ENCODE measurements around the gene UBD. TPM values are rescaled to one million over a fixed set of nuclear protein-coding genes. Genes with fewer than 3 reads are reported as not detected.

Gene UBD
- total RNA-seq, 2 experiments from 2014 or later: 0.31 TPM; not detected in 1

DNA sequence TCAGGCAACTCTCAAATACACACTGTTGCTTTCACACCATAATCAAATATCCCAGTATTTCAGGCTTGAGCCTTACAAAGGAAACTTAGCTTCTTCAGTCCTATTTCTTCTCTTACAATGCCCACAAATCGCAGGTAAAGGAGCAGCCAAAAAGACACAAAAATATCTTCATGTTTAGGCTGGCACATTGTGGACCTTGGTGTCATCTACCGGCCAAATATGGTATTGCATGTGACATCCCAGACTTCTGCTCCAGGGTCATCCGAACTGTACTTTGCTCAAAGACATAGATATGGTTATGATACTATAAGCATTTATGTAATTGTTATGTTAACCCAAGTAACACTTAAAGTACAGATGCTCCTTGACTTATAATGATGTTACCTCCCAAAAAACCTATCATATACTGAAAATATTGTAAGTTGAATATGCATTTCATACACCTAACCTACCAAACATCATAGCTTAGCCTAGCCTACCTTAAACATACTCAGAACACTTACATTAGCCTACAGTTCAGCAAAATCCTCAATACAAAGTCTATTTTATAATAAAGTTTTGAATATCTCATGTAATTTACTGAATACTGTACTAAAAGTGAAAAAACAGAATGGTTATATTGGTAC, 30.0 kb upstream of the UBD start:
- H3K36me3 Mint-ChIP-seq (ENCODE audit: low read depth): no peaks in the 10 kb centered on the region
- H3K4me1 Mint-ChIP-seq (ENCODE audit: low read depth): no peaks in the 10 kb centered on the region
- intact Hi-C loops (cut with micrococcal nuclease): loop anchor here (1.0 to 2.0 kb wide), 4 partner anchors 213 to 903 kb away; no protein-coding TSS in a partner anchor
- H3K27ac Mint-ChIP-seq: no peak overlapping the region
- H3K9me3 Mint-ChIP-seq: no peaks in the 10 kb centered on the region
- CTCF ChIA-PET: interaction anchor here (1.0 to 1.5 kb wide), 5 partner anchors 10 to 322 kb away, joined by 3 to 4 read pairs (median 3); no protein-coding TSS in a partner anchor
- DNase-seq: peak; percentile 74
- no peak overlapping the region for H3K4me3 Mint-ChIP-seq
- H3K27me3 Mint-ChIP-seq (ENCODE audit: low read depth): peaks cover 9% of the 10 kb centered on the region

GRCh38 chr6:29584821-29585220, 25.3 kb upstream of the UBD start, which contains the start of gene OR2H2:
Gene OR2H2, plus strand, starts transcription at chr6:29585121. Its CDS starts 2,824 bp downstream, at chr6:29587945.
- no peak for DNase-seq
- intact Hi-C loops (cut with micrococcal nuclease): no loop called here
- no peaks in the 10 kb centered on the region for H3K9me3 Mint-ChIP-seq
- H3K36me3 Mint-ChIP-seq (ENCODE audit: low read depth): no peaks in the 10 kb centered on the region
- H3K4me1 Mint-ChIP-seq (ENCODE audit: low read depth): no peaks in the 10 kb centered on the region
- no peak within 1 kb of the TSS for H3K27ac Mint-ChIP-seq
- CTCF ChIA-PET: no interaction called here
- peaks cover 10% of the 10 kb centered on the region for H3K27me3 Mint-ChIP-seq (ENCODE audit: low read depth)
- no peak within 1 kb of the TSS for H3K4me3 Mint-ChIP-seq

- intact Hi-C loops (cut with micrococcal nuclease): no loop called here
- H3K27ac Mint-ChIP-seq: no peak overlapping the region
- no peaks in the 10 kb centered on the region for H3K4me1 Mint-ChIP-seq (ENCODE audit: low read depth)
- peaks cover 27% of the 10 kb centered on the region for H3K27me3 Mint-ChIP-seq (ENCODE audit: low read depth)
- H3K9me3 Mint-ChIP-seq: no peaks in the 10 kb centered on the region
- no peak overlapping the region for H3K4me3 Mint-ChIP-seq
- no peak for DNase-seq
- no peaks in the 10 kb centered on the region for H3K36me3 Mint-ChIP-seq (ENCODE audit: low read depth)
- CTCF ChIA-PET: interaction anchor here (1.2 to 1.4 kb wide), 2 partner anchors 9 to 76 kb away, joined by 3 to 4 read pairs; no protein-coding TSS in a partner anchor
Measured at GRCh38 chr6:29577544-29577943, 18.0 kb upstream of the UBD start.

DNA sequence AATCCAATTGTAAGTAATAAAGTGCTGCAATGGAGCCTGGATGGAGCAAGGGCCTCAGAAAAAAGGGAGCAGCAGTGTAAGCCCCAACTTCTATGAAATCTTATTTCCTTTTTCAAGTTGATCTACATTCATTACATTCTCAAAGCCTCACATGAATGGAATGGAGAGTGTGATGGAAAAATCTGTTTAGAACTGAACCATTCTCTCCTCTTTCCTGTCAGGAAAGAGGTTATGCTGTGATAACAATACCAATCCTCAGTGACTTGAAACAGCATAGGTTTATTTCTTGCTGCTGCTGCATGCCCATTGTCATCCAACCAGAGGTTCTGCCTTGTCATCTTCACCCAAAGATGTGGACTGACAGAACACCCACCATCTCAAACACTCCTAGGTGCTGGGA, 16.5 kb upstream of the UBD start:
- no peaks in the 10 kb centered on the region for H3K4me1 Mint-ChIP-seq (ENCODE audit: low read depth)
- CTCF ChIA-PET: no interaction called here
- peaks cover 33% of the 10 kb centered on the region for H3K27me3 Mint-ChIP-seq (ENCODE audit: low read depth)

DNA sequence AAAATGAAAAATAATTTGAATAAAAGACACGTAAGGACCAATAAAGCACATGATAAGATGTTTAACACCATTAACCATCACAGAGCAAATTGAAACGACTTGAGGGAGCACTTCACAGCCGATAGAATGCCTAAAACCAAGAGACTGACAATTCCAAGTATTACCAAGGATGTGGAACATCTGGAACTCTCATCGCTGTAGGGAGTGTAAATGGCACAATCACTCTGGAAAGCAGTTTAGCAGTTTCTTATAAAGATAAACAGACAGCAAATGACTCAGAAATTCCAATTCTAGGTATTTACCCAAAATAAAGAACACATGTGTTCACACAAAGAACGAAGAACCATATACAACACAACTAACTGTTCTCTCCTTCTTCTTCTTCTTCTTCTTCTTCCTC, 8.5 kb upstream of the UBD start:
- DNase-seq: no peak
- Mint-ChIP-seq H3K27me3 (ENCODE audit: low read depth) (peaks cover 35% of the 10 kb centered on the region), H3K4me3 (no peak overlapping the region), H3K36me3 (ENCODE audit: low read depth) (no peaks in the 10 kb centered on the region), H3K4me1 (ENCODE audit: low read depth) (peaks cover 7% of the 10 kb centered on the region), H3K9me3 (no peaks in the 10 kb centered on the region), H3K27ac (no peak overlapping the region)
- CTCF ChIA-PET: no interaction called here
- intact Hi-C loops (cut with micrococcal nuclease): no loop called here

More for the DNA sequence above, 16.5 kb upstream of the UBD start:
- Mint-ChIP-seq H3K9me3 (no peaks in the 10 kb centered on the region), H3K4me3 (no peak overlapping the region), H3K36me3 (ENCODE audit: low read depth) (no peaks in the 10 kb centered on the region), H3K27ac (no peak overlapping the region)
- intact Hi-C loops (cut with micrococcal nuclease): no loop called here
- no peak for DNase-seq

DNA sequence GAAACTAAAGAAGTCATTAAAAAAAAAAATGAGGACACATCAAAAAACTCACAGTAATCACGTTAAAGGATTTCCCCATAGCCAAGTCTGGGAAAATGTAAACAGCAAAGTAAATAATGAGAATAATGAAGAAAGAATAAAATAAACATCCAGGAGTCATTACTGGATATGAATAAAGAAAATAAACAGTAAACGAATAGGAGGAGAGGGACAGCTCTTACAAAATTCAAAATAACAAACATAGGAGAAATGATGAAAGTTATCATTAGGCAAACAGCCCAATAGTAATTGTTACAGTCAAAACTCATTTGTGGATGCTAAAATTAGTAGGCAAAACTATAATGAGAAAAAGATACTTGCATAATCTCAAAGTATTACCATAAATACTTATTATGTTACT, 8.0 kb upstream of the UBD start:
- Mint-ChIP-seq H3K9me3 (no peaks in the 10 kb centered on the region), H3K27me3 (ENCODE audit: low read depth) (peaks cover 39% of the 10 kb centered on the region), H3K4me3 (no peak overlapping the region), H3K27ac (no peak overlapping the region), H3K4me1 (ENCODE audit: low read depth) (peaks cover 8% of the 10 kb centered on the region), H3K36me3 (ENCODE audit: low read depth) (no peaks in the 10 kb centered on the region)
- no peak for DNase-seq
- intact Hi-C loops (cut with micrococcal nuclease): no loop called here
- CTCF ChIA-PET: no interaction called here

- no peak overlapping the region for H3K27ac Mint-ChIP-seq
- DNase-seq: no peak
- intact Hi-C loops (cut with micrococcal nuclease): no loop called here
- CTCF ChIA-PET: no interaction called here
- H3K27me3 Mint-ChIP-seq (ENCODE audit: low read depth): peaks cover 37% of the 10 kb centered on the region
- H3K4me1 Mint-ChIP-seq (ENCODE audit: low read depth): peaks cover 8% of the 10 kb centered on the region
- no peaks in the 10 kb centered on the region for H3K36me3 Mint-ChIP-seq (ENCODE audit: low read depth)
- H3K4me3 Mint-ChIP-seq: no peak overlapping the region
- H3K9me3 Mint-ChIP-seq: no peaks in the 10 kb centered on the region
Measured at GRCh38 chr6:29566856-29567255, 7.3 kb upstream of the UBD start.

DNA sequence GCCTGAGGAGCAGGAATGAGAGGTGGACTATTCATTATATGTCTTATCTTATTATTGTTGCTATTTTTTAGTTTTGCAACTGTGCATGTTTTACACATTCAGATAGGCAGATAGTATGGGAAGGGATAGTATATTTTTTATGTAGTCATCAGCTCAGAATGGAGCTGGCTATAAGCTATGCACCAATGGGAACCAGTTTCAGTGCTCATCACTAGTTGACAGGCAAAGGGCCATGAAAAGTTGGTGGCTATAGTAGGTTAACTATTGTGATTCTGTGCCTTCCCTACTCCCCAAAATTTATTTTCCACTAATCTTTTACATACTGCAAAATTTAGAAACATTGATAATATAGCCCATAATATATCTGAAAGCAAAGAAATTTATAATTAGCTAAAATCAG, 5.3 kb upstream of the UBD start:
- no peaks in the 10 kb centered on the region for H3K36me3 Mint-ChIP-seq (ENCODE audit: low read depth)
- CTCF ChIA-PET: no interaction called here
- no peaks in the 10 kb centered on the region for H3K9me3 Mint-ChIP-seq
- no peak overlapping the region for H3K27ac Mint-ChIP-seq
- H3K27me3 Mint-ChIP-seq (ENCODE audit: low read depth): peaks cover 34% of the 10 kb centered on the region
- H3K4me1 Mint-ChIP-seq (ENCODE audit: low read depth): peaks cover 11% of the 10 kb centered on the region
- H3K4me3 Mint-ChIP-seq: no peak overlapping the region
- no peak for DNase-seq
- intact Hi-C loops (cut with micrococcal nuclease): no loop called here

- H3K4me3 Mint-ChIP-seq: no peak overlapping the region
- peak; percentile 12 for DNase-seq
- no peaks in the 10 kb centered on the region for H3K9me3 Mint-ChIP-seq
- H3K27ac Mint-ChIP-seq: no peak overlapping the region
- peaks cover 38% of the 10 kb centered on the region for H3K27me3 Mint-ChIP-seq (ENCODE audit: low read depth)
- intact Hi-C loops (cut with micrococcal nuclease): no loop called here
- H3K36me3 Mint-ChIP-seq (ENCODE audit: low read depth): no peaks in the 10 kb centered on the region
- CTCF ChIA-PET: no interaction called here
- peaks cover 11% of the 10 kb centered on the region for H3K4me1 Mint-ChIP-seq (ENCODE audit: low read depth)
Measured at GRCh38 chr6:29563435-29563965, 4.0 kb upstream of the UBD start.

- Mint-ChIP-seq H3K27me3 (ENCODE audit: low read depth) (peaks cover 32% of the 10 kb centered on the region), H3K4me1 (ENCODE audit: low read depth) (peaks cover 11% of the 10 kb centered on the region), H3K4me3 (no peak overlapping the region), H3K36me3 (ENCODE audit: low read depth) (no peaks in the 10 kb centered on the region), H3K9me3 (no peaks in the 10 kb centered on the region), H3K27ac (no peak overlapping the region)
- CTCF ChIA-PET: no interaction called here
- intact Hi-C loops (cut with micrococcal nuclease): no loop called here
- no peak for DNase-seq
Measured at GRCh38 chr6:29561606-29562181, 2.2 kb upstream of the UBD start.

DNA sequence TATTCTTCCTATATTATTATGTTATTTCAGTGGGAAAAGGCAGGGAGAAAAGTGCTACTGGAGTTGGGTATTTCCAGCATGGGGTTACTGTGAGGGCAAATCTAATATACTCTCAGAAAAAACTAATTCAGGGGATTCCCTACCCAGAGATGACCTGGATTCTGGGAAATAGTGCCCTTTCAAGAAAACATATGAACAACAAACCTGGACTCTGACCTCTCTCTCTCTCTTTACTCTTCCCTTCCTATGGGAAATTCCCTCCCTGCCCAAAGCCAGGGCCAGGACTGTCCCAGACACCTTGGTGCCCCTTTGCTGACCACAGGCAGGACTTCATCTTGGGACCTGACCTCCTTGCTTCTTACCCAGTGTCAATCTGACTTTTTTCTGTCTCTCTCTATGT, 1.6 kb upstream of the UBD start:
- Mint-ChIP-seq H3K27ac (peak overlapping the region; percentile 53), H3K36me3 (ENCODE audit: low read depth) (no peaks in the 10 kb centered on the region), H3K4me3 (no peak overlapping the region), H3K9me3 (no peaks in the 10 kb centered on the region), H3K4me1 (ENCODE audit: low read depth) (peaks cover 11% of the 10 kb centered on the region), H3K27me3 (ENCODE audit: low read depth) (peaks cover 36% of the 10 kb centered on the region)
- CTCF ChIA-PET: no interaction called here
- intact Hi-C loops (cut with micrococcal nuclease): no loop called here
- no peak for DNase-seq

DNA sequence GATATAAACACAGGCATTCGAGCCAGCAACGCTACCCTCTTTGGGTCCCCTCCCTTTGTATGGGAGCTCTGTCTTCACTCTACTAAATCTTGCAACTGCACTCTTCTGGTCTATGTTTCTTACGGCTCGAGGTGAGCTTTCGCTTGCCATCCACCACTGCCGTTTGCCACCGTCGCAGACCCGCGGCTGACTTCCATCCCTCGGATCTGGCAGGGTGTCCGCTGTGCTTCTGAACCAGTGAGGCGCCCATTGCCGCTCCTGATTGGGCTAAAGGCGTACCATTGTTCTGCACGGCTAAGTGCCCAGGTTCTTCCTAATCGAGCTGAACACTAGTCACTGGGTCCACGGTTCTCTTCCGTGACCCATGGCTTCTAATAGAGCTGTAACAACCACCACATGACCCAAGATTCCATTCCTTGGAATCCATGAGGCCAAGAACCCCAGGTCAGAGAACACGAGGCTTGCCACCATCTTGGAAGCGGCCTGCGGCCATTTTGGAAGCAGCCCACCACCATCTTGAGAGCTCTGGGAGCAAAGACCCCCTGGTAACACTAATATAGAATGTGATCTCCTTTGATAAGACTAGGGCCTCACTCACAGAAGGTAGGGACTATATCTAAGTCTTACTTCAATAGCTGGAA, 973 bp downstream of the UBD start:
- H3K9me3 Mint-ChIP-seq: no peaks in the 10 kb centered on the region
- no peak overlapping the region for H3K27ac Mint-ChIP-seq
- CTCF ChIA-PET: no interaction called here
- no peak overlapping the region for H3K4me3 Mint-ChIP-seq
- intact Hi-C loops (cut with micrococcal nuclease): no loop called here
- no peaks in the 10 kb centered on the region for H3K36me3 Mint-ChIP-seq (ENCODE audit: low read depth)
- peaks cover 15% of the 10 kb centered on the region for H3K4me1 Mint-ChIP-seq (ENCODE audit: low read depth)
- H3K27me3 Mint-ChIP-seq (ENCODE audit: low read depth): peaks cover 51% of the 10 kb centered on the region
- DNase-seq: no peak

- no peaks in the 10 kb centered on the region for H3K36me3 Mint-ChIP-seq (ENCODE audit: low read depth)
- no peak overlapping the region for H3K27ac Mint-ChIP-seq
- peaks cover 16% of the 10 kb centered on the region for H3K4me1 Mint-ChIP-seq (ENCODE audit: low read depth)
- DNase-seq: no peak
- intact Hi-C loops (cut with micrococcal nuclease): no loop called here
- H3K27me3 Mint-ChIP-seq (ENCODE audit: low read depth): peaks cover 47% of the 10 kb centered on the region
- CTCF ChIA-PET: no interaction called here
- no peaks in the 10 kb centered on the region for H3K9me3 Mint-ChIP-seq
- H3K4me3 Mint-ChIP-seq: no peak overlapping the region
Measured at GRCh38 chr6:29557320-29557719, 2.2 kb downstream of the UBD start.

Data from activated naive CD4-positive, alpha-beta T cell treated with anti-CD3 and anti-CD28 coated beads for 36 hours (primary cell).